IgD-negative memory B cell (primary cell): ENCODE data around the gene CHSY3. TPM values are rescaled to one million over a fixed set of nuclear protein-coding genes. Genes with fewer than 3 reads are reported as not detected.

Source experiments
- H3K27ac Mint-ChIP-seq, 3 donors: one replicate each; pipeline ENCODE4 v1.8.0; 2020 to 2022; ENCODE audit warnings: mild to moderate bottlenecking in 3 of 3, mixed read lengths in 3 of 3, moderate library complexity in 1 of 3
- H3K27me3 Mint-ChIP-seq: one replicate; pipeline ENCODE4 v1.8.0; 2021; ENCODE audit warnings: mixed read lengths
- H3K36me3 Mint-ChIP-seq: one replicate; pipeline ENCODE4 v1.8.0; 2020; ENCODE audit warnings: mild to moderate bottlenecking, mixed read lengths
- H3K4me1 Mint-ChIP-seq, 3 donors: one replicate each; pipeline ENCODE4 v1.8.0; 2020 to 2022; ENCODE audit warnings: mixed read lengths in 3 of 3, mild to moderate bottlenecking in 1 of 3
- H3K4me3 Mint-ChIP-seq, 4 donors: one replicate each; pipeline ENCODE4 v1.8.0; 2020 to 2022; ENCODE audit warnings: mild to moderate bottlenecking in 4 of 4, mixed read lengths in 4 of 4, moderate library complexity in 3 of 4
- H3K9me3 Mint-ChIP-seq, 3 donors: one replicate each; pipeline ENCODE4 v1.8.0; 2020 to 2021; ENCODE audit warnings: mixed read lengths in 3 of 3, mild to moderate bottlenecking in 1 of 3
- polyA plus RNA-seq: library from polyadenylated mRNA; unstranded; fragments of 300-500 nt; fragmentation: Illumina TruSeq; gene quantifications from one replicate; pipeline ENCODE4 v1.2.3, GENCODE V29; 2021

Gene CHSY3
- polyA plus RNA-seq, 1 donor from 2014 or later = not detected

DNA sequence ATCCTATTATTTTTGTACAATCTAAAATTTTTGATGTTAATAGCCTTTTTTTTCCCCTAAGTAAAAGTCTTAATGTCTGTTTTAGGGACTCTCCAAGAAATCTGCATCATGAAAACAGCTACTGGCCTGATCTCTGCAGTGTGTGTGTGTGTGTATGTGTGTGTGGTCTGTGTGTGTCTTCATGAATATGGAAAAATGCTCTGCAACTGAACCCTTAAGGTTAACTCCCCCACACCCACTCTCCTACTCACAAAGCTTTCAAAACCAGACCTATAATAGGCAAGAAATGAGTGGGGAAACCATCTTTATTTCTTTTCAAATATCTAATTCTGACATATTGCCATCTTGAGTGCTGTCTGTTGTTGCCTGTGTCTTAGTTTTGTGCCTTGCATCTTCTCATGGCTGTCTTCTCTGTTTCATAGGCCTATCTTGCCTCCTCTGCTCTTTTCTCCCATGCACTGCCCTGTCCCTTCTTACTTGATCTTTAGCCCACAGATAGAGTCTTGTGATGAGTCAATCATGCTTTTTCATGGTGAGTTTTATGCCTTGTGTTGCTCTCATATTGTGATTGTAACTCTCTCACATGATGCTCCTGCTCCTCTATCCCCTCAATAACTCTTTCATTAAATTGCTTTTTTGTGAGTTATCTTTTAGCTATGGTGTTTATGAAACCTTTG is 68.3 kb downstream of the CHSY3 start:
- Mint-ChIP-seq H3K4me3 (no peak overlapping the region), H3K36me3 (no peaks in the 10 kb centered on the region), H3K9me3 (no peaks in the 10 kb centered on the region), H3K27ac (no peak overlapping the region), H3K27me3 (no peaks in the 10 kb centered on the region), H3K4me1 (no peaks in the 10 kb centered on the region)

DNA sequence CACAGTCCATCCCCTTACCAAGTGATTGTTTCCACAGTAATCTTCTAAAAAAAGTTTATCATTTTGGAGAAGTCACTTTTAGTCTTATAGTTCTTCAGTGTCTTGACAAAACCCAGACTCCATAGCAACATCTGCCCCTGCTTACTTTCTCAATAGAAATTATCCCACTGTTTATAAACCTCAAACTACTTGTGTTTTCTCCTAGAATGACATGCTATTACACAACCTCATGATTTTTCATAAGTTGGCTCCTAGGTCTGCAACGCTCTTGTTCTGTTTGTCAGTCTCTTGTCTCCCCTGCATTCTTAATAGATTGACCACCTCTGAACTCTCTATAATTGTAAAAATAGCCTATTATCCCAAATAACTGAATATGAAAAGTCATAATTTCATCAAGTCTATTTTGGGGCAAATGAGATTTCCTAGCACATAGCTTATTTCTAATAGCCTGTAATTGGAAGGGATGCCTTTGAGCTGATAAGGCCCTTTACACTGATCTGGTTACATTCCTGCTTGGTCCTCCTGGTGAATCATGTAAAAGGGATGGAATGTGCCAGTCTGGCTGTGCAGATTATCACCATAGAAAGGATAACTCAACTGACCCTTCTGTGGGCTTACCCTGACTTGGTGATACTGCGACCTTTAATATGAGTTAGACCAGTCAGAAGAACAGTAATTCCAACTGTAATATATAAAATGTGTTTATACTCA is 69.6 kb downstream of the CHSY3 start:
- H3K4me1 Mint-ChIP-seq = no peaks in the 10 kb centered on the region
- no peaks in the 10 kb centered on the region for H3K36me3 Mint-ChIP-seq
- no peak overlapping the region for H3K27ac Mint-ChIP-seq
- H3K9me3 Mint-ChIP-seq = no peaks in the 10 kb centered on the region
- H3K4me3 Mint-ChIP-seq = no peak overlapping the region
- H3K27me3 Mint-ChIP-seq = no peaks in the 10 kb centered on the region

DNA sequence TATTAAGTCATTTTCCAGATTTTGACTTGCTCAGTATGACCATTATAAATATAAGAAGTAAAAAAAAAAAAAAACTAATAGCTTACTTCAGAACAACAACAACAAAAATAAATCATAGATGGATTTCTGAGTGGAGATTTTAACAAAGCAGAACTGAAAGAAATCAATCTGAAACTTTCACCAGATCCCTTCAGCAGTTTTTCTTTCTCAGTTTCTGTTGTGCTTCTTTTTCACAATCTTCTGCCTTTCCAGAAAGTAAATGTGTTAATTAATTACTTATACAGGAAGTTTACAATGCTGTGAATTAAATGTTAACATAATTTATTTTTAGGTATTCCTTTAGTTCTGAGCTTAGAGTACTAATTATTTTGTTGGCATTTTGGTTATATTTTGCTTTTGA is 73.5 kb downstream of the CHSY3 start:
- no peaks in the 10 kb centered on the region for H3K36me3 Mint-ChIP-seq
- peaks cover 0 to 4% (median 0%) of the 10 kb centered on the region in 3 donors for H3K9me3 Mint-ChIP-seq
- no peaks in the 10 kb centered on the region for H3K4me1 Mint-ChIP-seq
- no peaks in the 10 kb centered on the region for H3K27me3 Mint-ChIP-seq
- no peak overlapping the region for H3K27ac Mint-ChIP-seq
- no peak overlapping the region for H3K4me3 Mint-ChIP-seq

DNA sequence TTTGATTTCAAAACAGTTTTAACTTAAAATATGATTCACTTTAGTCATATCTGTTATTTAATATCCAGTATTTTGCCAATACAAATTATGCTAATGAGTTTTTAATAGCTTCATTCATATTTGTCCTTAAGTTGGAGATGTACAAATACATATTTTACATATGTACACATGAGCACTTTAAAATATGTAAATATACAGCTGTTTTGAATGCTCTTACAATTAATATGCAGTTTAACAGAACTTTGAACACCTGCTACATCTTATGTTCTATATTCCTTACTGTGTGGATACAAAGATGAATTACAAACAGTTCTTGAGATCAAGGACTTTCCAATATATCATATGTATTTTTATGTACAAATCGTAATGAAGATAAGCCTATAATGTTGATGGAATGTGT is 74.0 kb downstream of the CHSY3 start:
- no peaks in the 10 kb centered on the region for H3K27me3 Mint-ChIP-seq
- no peak overlapping the region for H3K27ac Mint-ChIP-seq
- no peaks in the 10 kb centered on the region for H3K36me3 Mint-ChIP-seq
- H3K4me1 Mint-ChIP-seq = no peaks in the 10 kb centered on the region
- H3K4me3 Mint-ChIP-seq = no peak overlapping the region
- peaks cover 0 to 4% (median 0%) of the 10 kb centered on the region in 3 donors for H3K9me3 Mint-ChIP-seq

DNA sequence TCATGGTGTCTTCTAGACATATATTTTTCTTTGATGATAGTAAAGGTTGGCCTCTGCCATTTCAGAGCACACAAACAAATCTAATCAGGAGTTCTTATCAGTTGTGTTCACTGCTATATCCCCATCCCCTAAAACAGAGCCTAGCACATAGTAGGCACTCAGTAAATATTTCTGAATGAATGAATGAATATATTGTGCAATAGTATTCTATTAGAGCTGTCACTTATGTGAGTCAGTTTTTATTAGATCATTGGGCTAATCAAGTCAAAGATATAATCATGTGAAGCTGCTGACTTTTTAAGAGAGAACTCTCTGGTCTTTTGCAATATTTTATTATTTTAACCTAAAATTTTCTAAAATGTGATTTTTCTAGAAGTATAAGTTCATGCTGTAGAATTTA is 84.2 kb downstream of the CHSY3 start:
- no peaks in the 10 kb centered on the region for H3K4me1 Mint-ChIP-seq
- no peaks in the 10 kb centered on the region for H3K27me3 Mint-ChIP-seq

DNA sequence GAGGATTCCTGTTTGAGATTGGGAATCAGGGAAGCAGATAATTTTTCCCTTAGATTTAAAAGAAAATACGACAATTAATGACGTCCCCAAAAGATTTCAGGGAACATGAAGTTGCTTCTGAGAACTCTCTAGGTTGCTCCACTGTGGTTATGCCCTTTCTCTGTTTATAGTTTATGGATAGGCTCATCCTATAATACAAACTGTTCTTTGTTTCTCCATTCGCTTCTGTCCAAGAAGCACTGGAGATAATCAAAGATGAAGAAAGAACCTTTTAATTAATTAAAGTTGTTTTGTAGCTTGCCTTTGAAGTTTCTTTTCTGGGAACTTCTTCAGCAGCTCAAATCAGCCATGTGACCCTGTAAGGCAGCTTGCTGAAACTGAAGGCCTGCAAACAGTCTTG is 87.5 kb downstream of the CHSY3 start:
- Mint-ChIP-seq H3K27me3 (no peaks in the 10 kb centered on the region), H3K4me1 (no peaks in the 10 kb centered on the region), H3K9me3 (peaks cover 1 to 8% (median 5%) of the 10 kb centered on the region in 3 donors), H3K27ac (no peak overlapping the region), H3K4me3 (no peak overlapping the region), H3K36me3 (no peaks in the 10 kb centered on the region)

More for the DNA sequence above, 84.2 kb downstream of the CHSY3 start:
- H3K4me3 Mint-ChIP-seq = no peak overlapping the region
- peaks cover 8 to 21% (median 12%) of the 10 kb centered on the region in 3 donors for H3K9me3 Mint-ChIP-seq
- no peak overlapping the region for H3K27ac Mint-ChIP-seq
- H3K36me3 Mint-ChIP-seq = no peaks in the 10 kb centered on the region

DNA sequence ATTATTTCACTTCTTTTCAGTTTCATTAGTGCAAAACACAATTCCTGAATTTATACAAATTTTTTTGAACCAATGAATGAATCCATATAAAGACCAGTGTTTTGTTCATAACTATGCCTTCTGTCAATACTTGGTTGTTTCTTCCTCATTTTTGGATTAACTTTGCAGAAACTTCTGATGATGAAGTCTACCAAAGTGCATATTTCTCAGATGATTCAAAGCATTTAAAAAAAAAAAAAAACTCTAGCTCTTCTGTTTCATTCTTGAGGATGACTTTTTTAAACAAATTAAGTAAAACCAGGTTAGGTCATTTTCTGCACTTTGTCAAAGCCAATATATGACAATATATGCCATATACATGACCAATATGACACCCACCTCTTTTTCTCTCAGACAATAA is 92.6 kb downstream of the CHSY3 start:
- no peaks in the 10 kb centered on the region for H3K4me1 Mint-ChIP-seq
- H3K27me3 Mint-ChIP-seq = no peaks in the 10 kb centered on the region
- H3K9me3 Mint-ChIP-seq = peaks cover 1 to 7% (median 5%) of the 10 kb centered on the region in 3 donors
- H3K4me3 Mint-ChIP-seq = no peak overlapping the region
- H3K27ac Mint-ChIP-seq = no peak overlapping the region
- no peaks in the 10 kb centered on the region for H3K36me3 Mint-ChIP-seq

DNA sequence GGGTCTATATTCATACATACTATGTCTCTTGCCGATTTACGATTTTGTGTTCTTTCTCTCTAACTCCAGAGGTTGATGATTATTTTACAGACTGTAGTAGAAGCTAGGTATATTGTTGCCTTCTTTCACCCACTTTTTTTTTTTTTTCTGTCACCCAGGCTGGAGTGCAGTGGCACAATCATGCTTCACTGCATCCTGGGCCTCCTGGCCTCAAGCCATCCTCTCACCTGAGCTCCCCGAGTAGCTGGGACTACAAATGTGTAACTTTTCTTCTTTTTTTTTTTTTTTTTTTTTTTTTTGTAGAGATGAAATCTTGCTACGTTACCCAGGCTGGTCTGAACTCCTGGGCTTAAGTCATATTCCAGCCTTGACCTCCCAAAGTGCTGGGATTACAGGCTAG is 96.2 kb downstream of the CHSY3 start:
- H3K27ac Mint-ChIP-seq = no peak overlapping the region
- H3K4me1 Mint-ChIP-seq = no peaks in the 10 kb centered on the region
- peaks cover 1 to 4% (median 4%) of the 10 kb centered on the region in 3 donors for H3K9me3 Mint-ChIP-seq
- no peaks in the 10 kb centered on the region for H3K27me3 Mint-ChIP-seq
- H3K4me3 Mint-ChIP-seq = no peak overlapping the region
- no peaks in the 10 kb centered on the region for H3K36me3 Mint-ChIP-seq

DNA sequence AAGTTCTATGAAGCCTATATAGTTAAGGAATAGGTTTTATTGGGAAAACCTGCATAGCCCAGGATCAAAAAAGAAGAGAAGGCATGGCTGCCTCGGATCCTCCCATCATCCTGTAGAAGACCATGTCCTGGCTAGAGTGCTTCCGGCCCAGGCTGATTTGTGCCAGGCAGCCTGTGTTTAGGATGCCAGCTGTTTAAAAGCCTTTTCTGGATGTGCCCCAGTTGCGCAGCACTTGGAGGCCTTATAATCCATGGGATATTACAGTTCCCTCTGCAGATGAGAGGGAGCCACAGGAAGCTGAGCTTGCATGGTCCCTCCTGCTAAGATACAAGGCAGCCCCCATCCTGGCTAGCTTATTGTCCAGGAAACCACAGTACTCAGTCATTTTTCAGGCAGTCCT is 97.9 kb downstream of the CHSY3 start:
- H3K9me3 Mint-ChIP-seq = peaks cover 0 to 2% (median 0%) of the 10 kb centered on the region in 3 donors
- no peaks in the 10 kb centered on the region for H3K27me3 Mint-ChIP-seq
- no peaks in the 10 kb centered on the region for H3K4me1 Mint-ChIP-seq
- H3K36me3 Mint-ChIP-seq = no peaks in the 10 kb centered on the region
- H3K27ac Mint-ChIP-seq = no peak overlapping the region
- no peak overlapping the region for H3K4me3 Mint-ChIP-seq

DNA sequence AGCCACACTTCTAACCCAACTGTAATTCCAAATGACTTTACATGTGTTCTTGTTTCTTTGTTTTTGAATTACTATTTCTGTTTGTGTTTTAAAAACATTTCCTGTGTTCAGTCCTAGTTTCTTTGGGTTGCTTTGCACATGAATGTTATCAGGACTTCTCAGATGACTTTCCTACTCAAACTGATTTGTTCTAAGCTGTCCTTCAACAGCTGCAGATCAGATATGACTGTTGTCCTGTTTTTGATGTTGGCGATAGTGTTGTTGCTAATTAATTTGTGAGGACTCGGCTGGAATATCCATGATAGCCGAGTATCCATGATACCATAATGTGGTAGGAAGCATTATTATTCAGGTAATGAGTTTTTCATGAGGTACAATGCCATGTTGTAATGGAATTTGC is 98.6 kb downstream of the CHSY3 start:
- no peaks in the 10 kb centered on the region for H3K36me3 Mint-ChIP-seq
- peaks cover 0 to 2% (median 0%) of the 10 kb centered on the region in 3 donors for H3K9me3 Mint-ChIP-seq
- H3K27ac Mint-ChIP-seq = no peak overlapping the region
- H3K4me1 Mint-ChIP-seq = no peaks in the 10 kb centered on the region
- H3K4me3 Mint-ChIP-seq = no peak overlapping the region
- no peaks in the 10 kb centered on the region for H3K27me3 Mint-ChIP-seq

DNA sequence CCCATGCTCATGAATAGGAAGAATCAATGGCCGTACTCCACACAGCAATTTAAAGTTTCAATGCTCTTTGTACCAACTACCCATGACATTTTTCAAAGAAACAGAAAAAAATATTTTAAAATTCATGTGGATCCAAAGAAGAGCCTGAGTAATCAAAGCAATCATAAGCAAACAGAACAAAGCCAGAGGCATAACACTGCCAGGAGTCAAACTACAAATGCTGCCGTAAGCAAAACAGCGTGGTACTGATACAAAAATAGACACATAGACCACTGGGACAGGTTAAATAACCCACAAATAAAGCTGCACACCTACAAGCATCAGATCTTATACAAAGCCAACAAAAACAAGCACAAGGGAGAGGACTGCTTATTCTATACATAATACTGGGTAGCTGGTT is 107.7 kb downstream of the CHSY3 start:
- Mint-ChIP-seq H3K27ac (no peak overlapping the region), H3K4me3 (no peak overlapping the region), H3K4me1 (no peaks in the 10 kb centered on the region), H3K36me3 (no peaks in the 10 kb centered on the region), H3K9me3 (peaks cover 5 to 26% (median 9%) of the 10 kb centered on the region in 3 donors), H3K27me3 (no peaks in the 10 kb centered on the region)

DNA sequence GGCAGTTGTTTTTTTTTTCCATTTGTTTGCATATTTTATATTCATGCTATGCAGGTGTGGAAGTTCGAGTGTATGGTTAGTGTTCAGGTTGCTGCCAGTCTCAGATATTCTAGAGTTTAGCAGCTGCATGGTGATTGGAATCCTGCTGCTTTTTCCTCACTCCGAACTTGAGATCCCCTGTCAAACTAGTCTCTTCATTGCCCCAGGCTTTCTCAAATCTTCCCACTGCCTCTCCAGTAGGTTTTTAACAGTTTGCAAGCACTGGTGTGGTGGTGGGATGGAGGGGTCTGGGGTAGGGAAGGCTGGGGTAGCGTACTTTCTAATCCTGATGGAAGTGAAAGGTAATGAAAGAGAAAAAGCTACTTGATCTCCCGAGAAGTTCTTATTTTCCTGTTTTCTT is 112.9 kb downstream of the CHSY3 start:
- Mint-ChIP-seq H3K9me3 (peaks cover 3 to 4% (median 3%) of the 10 kb centered on the region in 3 donors), H3K4me3 (no peak overlapping the region), H3K27me3 (no peaks in the 10 kb centered on the region), H3K4me1 (no peaks in the 10 kb centered on the region), H3K36me3 (no peaks in the 10 kb centered on the region), H3K27ac (no peak overlapping the region)

DNA sequence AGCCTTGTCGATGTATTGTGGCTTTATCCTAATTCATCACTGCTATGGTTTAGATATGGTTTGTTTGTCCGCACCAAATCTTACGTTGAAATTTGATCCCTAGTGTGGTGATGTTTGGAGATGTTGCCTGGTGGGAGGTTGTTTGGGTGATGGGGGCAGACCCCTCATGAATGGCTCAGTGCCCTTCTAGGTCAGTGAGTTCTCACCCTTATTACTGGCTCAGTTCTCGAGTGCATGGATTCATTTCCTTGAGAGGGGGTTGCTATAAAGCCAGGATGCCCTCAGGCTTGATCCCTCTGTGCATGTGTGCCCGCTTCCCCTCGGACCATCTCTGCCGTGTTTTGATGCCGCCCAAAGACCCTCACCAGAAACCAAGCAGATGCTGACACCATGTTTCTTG is 114.4 kb downstream of the CHSY3 start:
- H3K36me3 Mint-ChIP-seq = no peaks in the 10 kb centered on the region
- no peak overlapping the region for H3K27ac Mint-ChIP-seq
- no peaks in the 10 kb centered on the region for H3K4me1 Mint-ChIP-seq
- no peaks in the 10 kb centered on the region for H3K27me3 Mint-ChIP-seq
- no peak overlapping the region for H3K4me3 Mint-ChIP-seq
- peaks cover 3% of the 10 kb centered on the region in 3 donors for H3K9me3 Mint-ChIP-seq

DNA sequence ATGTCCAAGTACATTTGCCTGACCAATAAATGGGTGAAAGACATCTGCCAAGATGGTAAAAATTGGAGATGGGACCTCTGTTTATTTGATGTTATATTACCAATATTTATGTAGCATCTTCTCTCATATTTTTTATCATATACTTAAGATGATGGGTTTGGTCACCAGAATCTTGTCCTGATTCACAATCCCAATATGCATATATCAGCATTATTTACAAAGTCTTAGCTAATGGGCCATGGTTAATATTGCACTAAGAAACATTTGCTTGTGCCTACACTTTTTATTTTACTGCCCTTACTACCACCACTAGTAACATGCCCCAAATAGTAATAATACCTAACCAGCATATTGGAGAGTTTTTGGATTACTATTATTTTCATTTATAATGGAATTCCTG is 116.7 kb downstream of the CHSY3 start:
- Mint-ChIP-seq H3K27me3 (no peaks in the 10 kb centered on the region), H3K36me3 (no peaks in the 10 kb centered on the region), H3K27ac (no peak overlapping the region), H3K4me3 (no peak overlapping the region), H3K4me1 (no peaks in the 10 kb centered on the region), H3K9me3 (peaks cover 0 to 3% (median 2%) of the 10 kb centered on the region in 3 donors)

DNA sequence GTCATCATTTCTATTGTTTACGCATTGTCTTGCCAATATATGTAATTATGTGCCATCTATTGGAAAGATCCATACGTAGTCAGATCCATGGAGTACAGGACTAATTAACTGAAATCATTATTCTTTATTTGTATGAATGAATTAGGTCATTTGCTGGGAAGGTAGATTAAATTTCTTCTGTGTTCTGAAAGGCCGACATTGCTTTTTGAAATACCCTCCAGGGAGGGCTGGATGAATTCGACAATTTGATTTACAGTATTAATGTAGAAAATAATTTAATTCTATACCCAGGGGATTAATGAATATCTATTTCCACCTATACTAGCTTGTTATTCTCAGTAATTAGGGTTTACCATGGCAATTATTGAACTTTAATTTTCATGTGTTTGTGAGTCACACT is 117.6 kb downstream of the CHSY3 start:
- H3K27ac Mint-ChIP-seq = no peak overlapping the region
- H3K4me1 Mint-ChIP-seq = no peaks in the 10 kb centered on the region
- peaks cover 0 to 1% (median 0%) of the 10 kb centered on the region in 3 donors for H3K9me3 Mint-ChIP-seq
- no peak overlapping the region for H3K4me3 Mint-ChIP-seq
- no peaks in the 10 kb centered on the region for H3K36me3 Mint-ChIP-seq
- no peaks in the 10 kb centered on the region for H3K27me3 Mint-ChIP-seq

DNA sequence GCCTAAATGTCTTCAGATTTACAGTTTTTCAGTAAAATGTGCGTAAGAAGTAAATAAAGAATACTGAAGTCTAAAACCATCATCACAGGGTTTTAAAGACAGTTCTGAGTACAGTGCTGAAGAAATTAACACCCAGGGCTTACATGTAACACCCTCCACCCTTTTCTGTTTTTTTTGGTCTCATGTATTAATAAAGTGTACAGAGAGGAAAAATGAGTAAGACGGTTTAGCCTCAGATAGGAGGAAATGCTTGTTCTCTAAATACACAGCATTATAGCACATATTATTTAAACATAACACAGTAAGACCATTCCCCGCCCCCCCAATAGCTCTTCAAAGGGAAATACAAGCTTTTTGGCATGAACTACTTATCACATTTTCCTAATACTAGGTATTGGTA is 119.3 kb downstream of the CHSY3 start:
- Mint-ChIP-seq H3K27me3 (no peaks in the 10 kb centered on the region), H3K4me1 (no peaks in the 10 kb centered on the region), H3K36me3 (no peaks in the 10 kb centered on the region), H3K4me3 (no peak overlapping the region), H3K9me3 (peaks cover 0 to 2% (median 0%) of the 10 kb centered on the region in 3 donors), H3K27ac (no peak overlapping the region)
